Inferior parietal cortex (tissue), 1 donor: ENCODE data around the gene GRAMD1A.
"Not testable (repeated sequence)": the region's sequence is repeated elsewhere in the genome, so short reads cannot be mapped to it uniquely, and the experiment has no call there.

Source experiments
- DNase-seq: peaks from one replicate; pipeline ENCODE4 v3.0.0-alpha.2; 2016; ENCODE audit errors: extremely low spot score

Gene GRAMD1A

GRCh38 chr19:35019144-35019543 is 19.0 kb downstream of the GRAMD1A start:
- no peak for DNase-seq

GRCh38 chr19:35021016-35021415 is 20.9 kb downstream of the GRAMD1A start:
- DNase-seq = no peak

GRCh38 chr19:35021596-35021995 is 21.5 kb downstream of the GRAMD1A start:
- no peak for DNase-seq

- no peak for DNase-seq
These were observed 22.3 kb downstream of the GRAMD1A start for GRCh38 chr19:35022460-35022859.

GRCh38 chr19:35023428-35023827 is 23.3 kb downstream of the GRAMD1A start:
- DNase-seq = no peak

GRCh38 chr19:35024095-35024494 is 24.0 kb downstream of the GRAMD1A start:
- no peak for DNase-seq

- no peak for DNase-seq
These were observed 25.8 kb downstream of the GRAMD1A start for GRCh38 chr19:35025969-35026368.

GRCh38 chr19:35026418-35026817 is 26.3 kb downstream of the GRAMD1A start:
- DNase-seq = no peak

- DNase-seq = no peak
These were observed 26.9 kb downstream of the GRAMD1A start for GRCh38 chr19:35027009-35027408.

GRCh38 chr19:35027851-35028599 is 27.9 kb downstream of the GRAMD1A start:
- DNase-seq = no peak

- not testable (repeated sequence) for DNase-seq
These were observed 28.4 kb downstream of the GRAMD1A start for GRCh38 chr19:35028600-35028885.

GRCh38 chr19:35029275-35029736 is 29.2 kb downstream of the GRAMD1A start:
- not testable (repeated sequence) for DNase-seq

GRCh38 chr19:35029737-35030256 is 29.7 kb downstream of the GRAMD1A start:
- DNase-seq = no peak

GRCh38 chr19:35030257-35031071 is 30.3 kb downstream of the GRAMD1A start, which contains the start of gene SCN1B:
TSS of gene SCN1B (plus strand) at chr19:35030470. CDS start at chr19:35030821, 351 bp downstream.
- no peak for DNase-seq

- DNase-seq = no peak
These were observed 31.2 kb downstream of the GRAMD1A start for GRCh38 chr19:35031072-35031881.

GRCh38 chr19:35032356-35032865 is 32.3 kb downstream of the GRAMD1A start:
- no peak for DNase-seq

GRCh38 chr19:35033067-35034004 is 33.2 kb downstream of the GRAMD1A start:
- DNase-seq = no peak

GRCh38 chr19:35034005-35034502 is 33.9 kb downstream of the GRAMD1A start:
- no peak for DNase-seq

- no peak for DNase-seq
These were observed 34.7 kb downstream of the GRAMD1A start for GRCh38 chr19:35034588-35035382.
